Spinal cord (tissue), 10 donors: ENCODE measurements around the gene CEP250. TPM values are rescaled to one million over a fixed set of nuclear protein-coding genes. Genes with fewer than 3 reads are reported as not detected.

Source experiments
- DNase-seq, 6 donors: peaks; one replicate each; pipeline versions ENCODE4 v3.0.0 to v3.0.0-alpha.2; 2013 to 2015; ENCODE audit warnings: low spot score in 6 of 6, low read depth in 4 of 6
- H3K27ac ChIP-seq: one replicate; pipeline ENCODE4 v1.5.1; 2013; ENCODE audit warnings: low read depth, low read length, control low read depth
- H3K27me3 ChIP-seq: one replicate; pipeline ENCODE4 v1.6.1; 2013; ENCODE audit warnings: low read length; ENCODE audit not compliant: control insufficient read depth, insufficient read depth
- H3K36me3 ChIP-seq: one replicate; pipeline ENCODE4 v1.6.1; 2013; ENCODE audit warnings: low read length; ENCODE audit not compliant: control insufficient read depth, insufficient read depth
- H3K4me1 ChIP-seq: one replicate; pipeline ENCODE4 v1.6.1; 2013; ENCODE audit warnings: low read length; ENCODE audit not compliant: control insufficient read depth, insufficient read depth
- H3K4me3 ChIP-seq: one replicate; pipeline ENCODE4 v1.5.1; 2013; ENCODE audit warnings: low read depth, low read length, control low read depth
- H3K9me3 ChIP-seq: one replicate; pipeline ENCODE4 v1.6.1; 2013; ENCODE audit warnings: low read length; ENCODE audit not compliant: control insufficient read depth, insufficient read depth
- WGBS: methylation state at CpG from one replicate; pipeline ENCODE4 v1.1.5; 2013; ENCODE audit warnings: missing lambda C conversion rate; ENCODE audit not compliant: insufficient coverage; 5-methylcytosine and 5-hydroxymethylcytosine counted together
- long read RNA-seq, 4 donors: transcript quantifications; one replicate each; lab custom pipeline, GENCODE V29; 2026
- polyA plus RNA-seq, 2 donors: library from polyadenylated mRNA; unstranded; fragments of 120-200 nt; gene quantifications; one replicate each; pipeline ENCODE4 v1.2.1, GENCODE V29; 2013; ENCODE audit not compliant: insufficient read length in 2 of 2
- total RNA-seq, 2 donors: library from RNA; depleted of rRNA in 1 of 2; stranded (reverse); fragments of 120-200 nt in 1 of 2; fragments of >200 nt in 1 of 2; gene quantifications; one replicate each; pipeline versions ENCODE4 v1.2.3 to v1.2.4, GENCODE V29; 2013 to 2014
- donor health status: healthy.

The CEP250 gene
- total RNA-seq (10 to 100 TPM; 24.5 to 29.9 TPM), polyA plus RNA-seq (10 to 100 TPM; 42.0 to 55.3 TPM)
- long read RNA-seq, donor 1: 0 reads
- long read RNA-seq, donor 2: 0 reads
- long read RNA-seq, donor 3: 0 reads
- long read RNA-seq, donor 4: 0 reads

- no peaks in the 10 kb centered on the region for H3K9me3 ChIP-seq
- H3K4me3 ChIP-seq: peak within 1 kb of the TSS; percentile 92
- peaks cover 13% of the 10 kb centered on the region for H3K4me1 ChIP-seq
- peak; percentile 90 to 98 (median 95) for DNase-seq
- WGBS: under 1% methylated on average over 59 of the region's 59 CpGs
- no peaks in the 10 kb centered on the region for H3K27me3 ChIP-seq
- peak within 1 kb of the TSS; percentile 99 for H3K27ac ChIP-seq
- peaks cover 3% of the 10 kb centered on the region for H3K36me3 ChIP-seq
Observed at GRCh38 chr20:35454881-35455609, at the start of gene CEP250. Gene CEP250 (plus strand): TSS chr20:35455598. CDS start chr20:35462368, 6,770 bp downstream.

- WGBS: no CpG with 5 or more reads among the region's 3 CpGs
- H3K4me1 ChIP-seq: no peaks in the 10 kb centered on the region
- no peaks in the 10 kb centered on the region for H3K27me3 ChIP-seq
- H3K9me3 ChIP-seq: peaks cover 6% of the 10 kb centered on the region
- no peak for DNase-seq
- H3K4me3 ChIP-seq: no peak overlapping the region
- H3K36me3 ChIP-seq: peaks cover 23% of the 10 kb centered on the region
- H3K27ac ChIP-seq: no peak overlapping the region
Observed at GRCh38 chr20:35405775-35406174, 49.6 kb upstream of the CEP250 start.

GRCh38 chr20:35408270-35408669 is 47.1 kb upstream of the CEP250 start:
- 100% methylated on average over 3 of the region's 3 CpGs for WGBS
- no peaks in the 10 kb centered on the region for H3K27me3 ChIP-seq

GRCh38 chr20:35409542-35409941 is 45.9 kb upstream of the CEP250 start:
- H3K27me3 ChIP-seq: no peaks in the 10 kb centered on the region
- DNase-seq: no peak
- no peak overlapping the region for H3K4me3 ChIP-seq
- H3K36me3 ChIP-seq: peaks cover 23% of the 10 kb centered on the region
- no CpG with 5 or more reads among the region's 3 CpGs for WGBS
- peaks cover 4% of the 10 kb centered on the region for H3K9me3 ChIP-seq
- H3K27ac ChIP-seq: no peak overlapping the region
- peaks cover 5% of the 10 kb centered on the region for H3K4me1 ChIP-seq

More at GRCh38 chr20:35408270-35408669, 47.1 kb upstream of the CEP250 start:
- DNase-seq: no peak
- peaks cover 23% of the 10 kb centered on the region for H3K36me3 ChIP-seq
- H3K27ac ChIP-seq: no peak overlapping the region
- no peak overlapping the region for H3K4me3 ChIP-seq
- H3K9me3 ChIP-seq: peaks cover 5% of the 10 kb centered on the region
- H3K4me1 ChIP-seq: peaks cover 5% of the 10 kb centered on the region

GRCh38 chr20:35410613-35411012 is 44.8 kb upstream of the CEP250 start:
- H3K27ac ChIP-seq: no peak overlapping the region
- no CpG with 5 or more reads among the region's 6 CpGs for WGBS
- peaks cover 23% of the 10 kb centered on the region for H3K36me3 ChIP-seq
- H3K4me1 ChIP-seq: peaks cover 5% of the 10 kb centered on the region
- no peak for DNase-seq
- no peaks in the 10 kb centered on the region for H3K27me3 ChIP-seq
- H3K4me3 ChIP-seq: peak overlapping the region; percentile 89
- H3K9me3 ChIP-seq: peaks cover 4% of the 10 kb centered on the region

GRCh38 chr20:35421322-35421721 is 34.1 kb upstream of the CEP250 start:
- no peak overlapping the region for H3K27ac ChIP-seq
- WGBS: no CpG with 5 or more reads among the region's 2 CpGs

GRCh38 chr20:35431621-35432429 is 23.6 kb upstream of the CEP250 start:
- no peak overlapping the region for H3K4me3 ChIP-seq
- no peaks in the 10 kb centered on the region for H3K36me3 ChIP-seq
- no peaks in the 10 kb centered on the region for H3K9me3 ChIP-seq
- 47% methylated on average over 5 of the region's 6 CpGs for WGBS
- no peak overlapping the region for H3K27ac ChIP-seq
- H3K4me1 ChIP-seq: no peaks in the 10 kb centered on the region
- H3K27me3 ChIP-seq: no peaks in the 10 kb centered on the region
- no peak for DNase-seq

More at GRCh38 chr20:35421322-35421721, 34.1 kb upstream of the CEP250 start:
- Histone ChIP-seq H3K27me3 (peaks cover 2% of the 10 kb centered on the region), H3K4me1 (no peaks in the 10 kb centered on the region), H3K4me3 (no peak overlapping the region), H3K36me3 (no peaks in the 10 kb centered on the region), H3K9me3 (no peaks in the 10 kb centered on the region)
- DNase-seq: no peak

GRCh38 chr20:35432430-35432735 is 23.0 kb upstream of the CEP250 start:
- peaks cover 3% of the 10 kb centered on the region for H3K4me1 ChIP-seq
- no peak overlapping the region for H3K27ac ChIP-seq
- 67% methylated on average over 1 of the region's 1 CpG for WGBS
- no peaks in the 10 kb centered on the region for H3K9me3 ChIP-seq
- no peak for DNase-seq
- H3K36me3 ChIP-seq: no peaks in the 10 kb centered on the region
- no peaks in the 10 kb centered on the region for H3K27me3 ChIP-seq
- no peak overlapping the region for H3K4me3 ChIP-seq

- Histone ChIP-seq H3K36me3 (no peaks in the 10 kb centered on the region), H3K27me3 (no peaks in the 10 kb centered on the region), H3K27ac (no peak overlapping the region), H3K4me3 (no peak overlapping the region), H3K4me1 (peaks cover 11% of the 10 kb centered on the region), H3K9me3 (no peaks in the 10 kb centered on the region)
- 78% methylated on average over 2 of the region's 2 CpGs for WGBS
- DNase-seq: no peak
Observed at GRCh38 chr20:35433337-35433736, 22.1 kb upstream of the CEP250 start.
